ENCODE data around the gene AUTS2.

The AUTS2 gene

DNA sequence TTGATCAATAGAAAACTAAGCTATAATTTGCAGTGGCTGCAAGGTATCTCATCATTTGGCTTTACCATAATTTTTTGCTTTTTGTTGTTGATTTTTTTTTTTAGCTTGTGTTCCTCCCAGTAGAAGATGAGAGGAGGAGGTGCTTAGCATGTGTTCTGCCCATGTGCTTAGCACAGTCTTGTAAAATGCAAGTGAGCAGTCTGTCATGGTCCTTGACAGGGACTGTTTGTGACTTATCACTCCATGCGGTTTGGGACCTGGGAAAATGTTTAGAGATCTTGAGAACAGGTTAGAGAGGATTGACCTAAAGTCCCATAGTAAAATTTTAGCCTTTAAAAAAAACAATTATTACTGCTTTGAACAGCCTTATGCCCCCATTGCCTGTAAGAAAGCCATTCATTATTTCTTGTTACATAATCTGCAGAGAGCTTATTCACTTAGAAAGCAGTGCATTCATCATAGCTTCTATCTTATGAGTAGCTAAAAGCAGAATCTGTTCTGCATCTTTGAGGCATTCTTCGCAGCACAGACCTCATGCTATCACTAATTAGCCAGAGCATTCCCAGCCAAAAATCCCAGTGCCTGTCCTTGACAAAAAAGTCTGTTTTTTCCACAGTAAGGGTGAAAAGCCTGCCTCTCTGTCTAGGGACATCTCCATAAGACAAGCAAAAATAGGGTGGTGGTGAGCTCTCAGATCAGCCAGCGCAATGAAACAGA lies 784.9 kb downstream of the AUTS2 start:
- no peak for DNase-seq (ENCODE audit: low read depth)

DNA sequence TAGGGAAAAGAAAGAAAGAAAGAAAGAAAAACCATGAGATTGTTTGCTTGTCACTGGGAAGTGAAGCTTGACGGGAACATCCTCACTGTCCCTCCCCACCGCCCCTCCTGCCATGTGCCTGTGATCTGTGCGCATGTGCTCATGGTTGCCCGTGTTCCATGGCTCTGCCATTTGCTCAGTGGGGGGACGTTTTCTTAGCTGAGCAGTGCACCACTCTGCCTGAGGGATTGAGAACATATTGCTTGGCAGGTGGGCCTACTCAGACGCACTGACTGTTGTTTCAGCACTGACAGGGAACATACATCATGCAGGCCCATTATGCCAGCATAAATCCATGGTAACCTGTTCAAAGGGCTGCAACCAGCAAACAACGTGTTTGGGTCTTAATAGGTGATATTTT lies 785.7 kb downstream of the AUTS2 start:
- DNase-seq (ENCODE audit: low read depth), result no peak

GRCh38 chr7:70384891-70385290 lies 786.6 kb downstream of the AUTS2 start:
- no peak for DNase-seq (ENCODE audit: low read depth)

- no peak for DNase-seq (ENCODE audit: low read depth)
Observed at GRCh38 chr7:70387217-70387616, 788.9 kb downstream of the AUTS2 start.

GRCh38 chr7:70389531-70390151 lies 791.4 kb downstream of the AUTS2 start:
- no peak for DNase-seq (ENCODE audit: low read depth)

DNA sequence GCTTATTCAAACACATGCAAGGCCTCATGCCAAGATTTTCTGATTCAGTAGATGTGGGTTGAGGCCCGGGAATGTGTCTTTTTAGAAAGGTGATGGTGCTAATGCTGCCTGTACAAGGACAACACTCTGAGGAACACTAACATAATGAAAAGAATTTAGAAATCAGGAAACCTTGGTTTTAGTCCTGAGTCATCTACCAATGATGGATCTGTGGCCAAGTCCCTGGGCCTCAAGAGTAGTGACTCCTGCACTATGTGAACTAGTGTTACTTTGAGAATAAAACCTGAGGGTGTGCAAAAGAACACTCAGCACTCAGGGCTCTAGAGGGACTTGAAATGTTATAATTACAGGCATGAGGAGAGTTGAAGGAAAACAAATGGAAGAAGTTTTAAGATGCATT lies 792.0 kb downstream of the AUTS2 start:
- no peak for DNase-seq (ENCODE audit: low read depth)

DNA sequence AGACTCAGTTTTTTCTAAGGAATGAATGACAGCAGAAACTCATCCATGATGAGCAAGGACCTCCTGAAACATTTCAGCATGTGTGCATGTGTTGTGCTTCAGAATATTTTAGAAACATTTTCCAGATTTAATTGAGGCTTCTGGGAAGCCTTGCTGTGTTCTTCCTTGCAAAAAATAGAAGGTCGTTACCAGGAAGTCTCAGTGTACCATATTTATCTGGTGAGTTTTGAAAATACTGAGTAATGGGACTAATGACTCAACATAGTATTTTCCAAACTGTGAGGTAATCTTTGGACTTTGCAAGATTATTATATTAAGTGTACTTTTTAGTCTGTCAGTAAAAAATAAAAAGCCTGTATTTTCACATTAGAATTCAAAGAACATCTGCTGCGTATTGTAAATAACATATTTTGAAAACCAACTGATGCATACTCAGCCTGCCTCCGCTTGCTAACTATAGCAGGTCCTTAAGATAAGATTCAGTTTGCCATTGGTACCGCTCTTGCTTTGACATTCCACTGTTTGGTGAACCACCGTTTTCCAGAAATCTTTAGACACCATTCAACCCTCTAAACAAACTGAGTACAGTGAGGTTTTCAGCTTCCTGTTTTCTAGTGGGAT lies 794.1 kb downstream of the AUTS2 start:
- DNase-seq (ENCODE audit: low read depth), result no peak

GRCh38 chr7:70392877-70393435 lies 794.7 kb downstream of the AUTS2 start:
- no peak for DNase-seq (ENCODE audit: low read depth)

DNA sequence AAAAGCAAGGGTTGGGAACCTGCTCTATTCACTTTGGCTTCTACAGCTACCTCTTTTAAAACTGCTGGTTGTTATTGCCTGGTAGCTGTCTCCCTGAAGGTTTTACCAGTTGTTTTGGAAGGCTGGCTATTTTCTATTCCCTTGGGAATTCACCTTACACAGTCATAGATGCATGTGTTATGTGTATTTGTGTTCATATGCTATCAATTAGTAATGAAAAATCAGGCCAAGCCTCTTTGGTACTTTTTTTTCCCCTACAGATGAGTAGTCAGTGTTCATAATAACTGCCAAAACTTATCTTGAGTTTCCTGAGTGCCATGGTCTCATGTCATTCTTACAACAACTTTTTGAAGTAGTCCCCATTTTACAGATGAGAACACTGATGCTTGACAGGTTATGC lies 795.7 kb downstream of the AUTS2 start:
- no peak for DNase-seq (ENCODE audit: low read depth)

DNA sequence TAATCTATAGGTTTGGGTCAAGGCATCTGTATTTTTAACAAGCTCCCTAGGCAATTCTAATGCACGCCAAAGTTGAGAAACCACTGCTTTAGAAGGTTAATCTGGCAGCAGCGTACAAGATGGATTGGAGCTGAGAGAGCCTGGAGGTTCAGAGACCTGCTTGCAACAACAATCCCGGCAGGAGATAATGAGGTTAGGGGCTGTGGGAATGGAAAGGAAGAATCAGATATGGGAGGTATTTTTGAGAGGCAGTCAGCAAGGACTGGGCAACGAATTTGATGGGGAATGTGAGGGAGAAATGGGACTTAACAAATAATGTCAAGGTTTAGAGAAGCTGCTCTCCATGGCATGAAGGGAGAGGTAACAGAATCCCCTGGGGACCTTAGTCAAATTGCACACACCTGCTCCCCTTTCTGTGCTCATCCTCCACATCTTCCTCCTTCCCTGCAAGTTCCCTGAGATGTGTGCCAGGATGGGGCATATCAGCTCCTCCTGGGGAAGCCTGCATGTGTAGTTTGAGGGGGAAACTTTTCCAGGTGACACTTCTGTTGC lies 802.6 kb downstream of the AUTS2 start:
- no peak for DNase-seq (ENCODE audit: low read depth)

DNA sequence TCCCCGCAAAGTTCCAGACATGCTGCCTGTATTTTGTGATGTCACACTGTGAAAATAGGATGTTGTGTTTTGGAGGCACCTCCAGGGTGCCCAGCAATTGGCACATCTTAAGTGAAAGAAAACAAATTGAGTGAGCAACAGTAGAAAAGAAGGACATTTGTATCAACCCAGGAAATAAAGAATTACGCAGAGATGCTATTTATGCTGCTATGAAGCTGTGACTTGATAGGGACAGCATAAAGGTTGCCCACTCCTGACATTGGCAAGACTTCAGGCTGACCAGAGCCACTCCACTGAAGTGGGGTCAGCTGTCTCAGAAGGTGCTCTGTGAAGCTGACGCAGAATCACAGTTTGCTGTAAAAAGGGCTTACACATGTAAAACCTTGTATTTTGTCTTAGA lies 803.8 kb downstream of the AUTS2 start:
- DNase-seq (ENCODE audit: low read depth), result no peak

GRCh38 chr7:70405241-70405640 lies 807.0 kb downstream of the AUTS2 start:
- DNase-seq (ENCODE audit: low read depth), result no peak

DNA sequence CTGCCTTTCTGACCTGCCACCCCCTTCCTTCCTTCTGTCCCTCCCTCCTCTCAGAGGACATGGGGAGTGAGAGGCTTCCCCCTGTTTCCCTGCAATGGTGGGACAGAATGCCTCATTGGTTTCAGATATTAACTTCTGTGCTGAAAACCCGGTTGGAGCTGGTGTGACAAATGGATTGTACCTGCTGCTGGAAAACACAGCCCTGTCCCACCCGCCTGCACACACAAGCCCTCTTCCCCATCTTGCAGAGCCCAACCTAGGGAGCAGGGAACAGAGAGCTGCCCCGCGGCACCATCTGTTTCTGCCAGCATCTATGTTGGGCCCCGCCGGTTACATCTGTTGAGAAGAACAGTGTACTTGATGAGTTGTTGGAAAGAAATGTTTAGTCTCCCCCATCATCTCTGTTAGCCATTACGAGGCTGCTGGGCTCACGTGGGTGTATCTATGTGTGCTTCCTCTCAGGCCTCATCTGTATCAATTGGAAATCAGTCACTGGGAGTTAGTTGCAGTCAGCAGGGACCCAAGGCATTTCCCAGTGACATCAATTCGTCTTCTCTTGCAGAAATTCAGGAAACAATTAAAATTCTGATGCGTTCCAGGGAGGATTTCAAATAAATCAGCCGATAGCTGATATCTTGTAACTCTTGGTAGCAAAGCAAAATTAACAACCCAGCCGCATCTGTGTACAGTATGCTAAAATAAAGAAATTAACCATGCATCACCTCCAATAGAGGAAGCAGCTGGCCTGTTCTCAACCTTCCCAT lies 808.1 kb downstream of the AUTS2 start:
- no peak for DNase-seq (ENCODE audit: low read depth)

- DNase-seq (ENCODE audit: low read depth), result no peak
Observed at GRCh38 chr7:70406950-70407209, 808.6 kb downstream of the AUTS2 start.

DNA sequence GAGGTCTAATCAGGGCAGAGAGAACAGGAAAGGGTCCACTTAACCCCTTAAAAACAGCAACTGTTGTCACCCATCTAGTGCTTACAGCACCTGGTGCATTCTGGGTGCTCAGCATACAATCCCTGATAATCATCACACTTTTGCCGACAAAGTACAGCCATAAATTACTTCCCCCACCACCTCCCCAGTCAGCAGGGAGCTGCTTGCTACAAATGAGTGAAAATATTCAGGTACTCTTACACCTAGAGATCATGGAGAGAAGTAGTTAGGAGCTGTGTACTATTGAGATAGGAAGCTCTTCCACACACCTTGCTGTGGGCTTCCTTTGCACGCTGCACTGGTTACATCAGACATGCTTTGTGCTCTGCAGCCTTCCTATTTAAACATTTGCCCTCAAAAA lies 810.2 kb downstream of the AUTS2 start:
- no peak for DNase-seq (ENCODE audit: low read depth)

DNA sequence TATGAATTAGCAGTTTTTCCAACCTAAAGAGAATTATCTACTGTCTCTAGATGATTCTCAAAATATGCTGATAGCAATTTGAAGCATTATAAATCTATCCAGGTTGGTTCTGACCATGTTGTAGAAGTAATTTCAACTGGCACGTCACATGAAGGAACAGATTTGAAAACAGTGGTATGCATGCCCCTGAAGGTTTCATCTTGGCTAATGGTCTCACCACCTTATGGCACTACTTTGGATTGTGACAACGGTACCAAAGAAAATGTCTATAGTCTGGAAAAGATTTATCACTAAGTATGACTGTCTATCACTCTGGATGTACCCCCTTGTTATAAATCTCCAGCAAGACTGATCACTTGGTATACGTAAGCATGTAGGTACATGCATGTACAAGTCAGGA lies 810.6 kb downstream of the AUTS2 start:
- no peak for DNase-seq (ENCODE audit: low read depth)

- DNase-seq (ENCODE audit: low read depth), result no peak
Observed at GRCh38 chr7:70410134-70410750, 812.0 kb downstream of the AUTS2 start.

DNA sequence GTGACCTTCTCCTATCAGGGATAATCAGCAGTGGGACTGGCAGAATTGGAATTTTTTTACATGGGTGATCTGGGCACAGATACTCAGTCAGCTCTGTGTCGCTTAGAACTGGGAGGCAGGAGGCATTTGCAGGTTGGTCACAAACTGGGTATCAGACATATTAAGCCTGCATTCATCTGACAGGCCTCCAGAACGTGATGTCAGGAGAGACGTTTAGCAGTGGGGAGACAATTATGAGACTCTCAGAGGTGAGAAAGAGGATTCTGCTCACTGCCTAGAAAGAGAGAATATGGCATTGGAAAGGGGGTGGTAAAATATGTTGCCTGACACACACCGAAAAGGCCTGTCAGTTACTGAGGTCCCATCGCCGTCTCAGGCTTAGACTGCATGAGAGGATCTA lies 816.1 kb downstream of the AUTS2 start:
- DNase-seq (ENCODE audit: low read depth), result no peak

- DNase-seq (ENCODE audit: low read depth), result no peak
Observed at GRCh38 chr7:70415179-70415972, 817.1 kb downstream of the AUTS2 start.

- no peak for DNase-seq (ENCODE audit: low read depth)
Observed at GRCh38 chr7:70416347-70416985, 818.2 kb downstream of the AUTS2 start.

Data from stimulated activated CD8-positive, alpha-beta memory T cell treated with anti-CD3 and anti-CD28 coated beads, Interleukin-4, amount 100 ng/mL, for 24 hours (primary cell).